ENCODE measurements around the gene ILRUN.
"Not testable (repeated sequence)": the region's sequence is repeated elsewhere in the genome, so short reads cannot be mapped to it uniquely, and the experiment has no call there.

ILRUN gene

DNA sequence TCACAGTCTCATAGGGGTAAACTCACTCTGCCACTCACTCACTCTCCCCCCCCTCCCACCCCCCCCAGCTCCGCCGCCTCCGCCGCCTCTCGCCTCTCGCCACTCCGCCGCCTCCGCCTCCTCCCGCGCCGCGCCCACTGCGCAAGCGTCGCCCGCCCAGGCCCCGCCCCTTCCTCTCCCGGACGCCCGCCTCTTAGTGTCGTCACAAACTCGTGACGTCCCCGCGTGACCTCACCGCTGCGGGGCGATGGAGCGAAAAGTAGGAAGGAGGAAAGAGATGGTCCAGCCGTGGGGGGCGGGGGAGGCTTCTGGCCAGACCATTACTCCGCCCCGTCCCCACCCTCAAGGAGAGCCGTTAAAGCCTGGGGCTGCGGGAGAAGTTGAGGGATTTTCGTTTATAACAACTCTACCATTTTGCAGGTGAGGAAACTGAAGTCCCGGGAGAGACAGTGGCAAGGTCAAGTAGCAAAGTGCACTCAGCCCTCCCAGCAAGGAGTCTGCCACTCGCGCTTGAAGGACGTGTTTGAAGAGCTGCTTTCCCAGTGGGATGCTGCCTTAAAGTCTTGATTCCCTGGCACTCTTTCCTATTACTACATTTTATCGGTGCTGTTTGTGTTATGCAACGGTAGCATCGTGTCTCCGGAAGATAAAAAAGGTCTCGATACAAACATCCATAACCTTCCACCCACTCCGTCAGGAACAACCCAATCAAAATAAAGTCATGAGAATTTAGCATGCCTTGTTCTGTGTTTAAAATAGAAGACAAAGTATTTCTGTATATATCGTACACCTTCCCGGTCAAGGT is at the start of gene ILRUN:
Gene ILRUN, minus strand, starts transcription at position 29 of the 805 bp plus-strand sequence. CDS start 164 bp downstream, outside the sequence.
- H3K4me3 Mint-ChIP-seq, result peak within 1 kb of the TSS; percentile 96
- H3K27ac Mint-ChIP-seq, result peak within 1 kb of the TSS; percentile 99
- no peaks in the 10 kb centered on the region for H3K27me3 Mint-ChIP-seq
- H3K4me1 Mint-ChIP-seq (ENCODE audit: low read depth), result peaks cover 52% of the 10 kb centered on the region
- H3K36me3 Mint-ChIP-seq (ENCODE audit: low read depth), result peaks cover 38% of the 10 kb centered on the region
- H3K9me3 Mint-ChIP-seq, result no peaks in the 10 kb centered on the region
- DNase-seq, result peak; percentile 98

GRCh38 chr6:34745277-34746103 is 48.9 kb upstream of the ILRUN start:
- Mint-ChIP-seq H3K4me1 (ENCODE audit: low read depth) (peaks cover 4% of the 10 kb centered on the region), H3K27me3 (no peaks in the 10 kb centered on the region), H3K36me3 (ENCODE audit: low read depth) (no peaks in the 10 kb centered on the region), H3K27ac (no peak overlapping the region), H3K4me3 (no peak overlapping the region), H3K9me3 (no peaks in the 10 kb centered on the region)
- DNase-seq, result no peak

GRCh38 chr6:34744294-34744647 is 47.7 kb upstream of the ILRUN start:
- not testable (repeated sequence) for H3K27ac Mint-ChIP-seq; H3K4me3 Mint-ChIP-seq; H3K4me1 Mint-ChIP-seq (ENCODE audit: low read depth); H3K36me3 Mint-ChIP-seq (ENCODE audit: low read depth); H3K27me3 Mint-ChIP-seq; DNase-seq; H3K9me3 Mint-ChIP-seq

DNA sequence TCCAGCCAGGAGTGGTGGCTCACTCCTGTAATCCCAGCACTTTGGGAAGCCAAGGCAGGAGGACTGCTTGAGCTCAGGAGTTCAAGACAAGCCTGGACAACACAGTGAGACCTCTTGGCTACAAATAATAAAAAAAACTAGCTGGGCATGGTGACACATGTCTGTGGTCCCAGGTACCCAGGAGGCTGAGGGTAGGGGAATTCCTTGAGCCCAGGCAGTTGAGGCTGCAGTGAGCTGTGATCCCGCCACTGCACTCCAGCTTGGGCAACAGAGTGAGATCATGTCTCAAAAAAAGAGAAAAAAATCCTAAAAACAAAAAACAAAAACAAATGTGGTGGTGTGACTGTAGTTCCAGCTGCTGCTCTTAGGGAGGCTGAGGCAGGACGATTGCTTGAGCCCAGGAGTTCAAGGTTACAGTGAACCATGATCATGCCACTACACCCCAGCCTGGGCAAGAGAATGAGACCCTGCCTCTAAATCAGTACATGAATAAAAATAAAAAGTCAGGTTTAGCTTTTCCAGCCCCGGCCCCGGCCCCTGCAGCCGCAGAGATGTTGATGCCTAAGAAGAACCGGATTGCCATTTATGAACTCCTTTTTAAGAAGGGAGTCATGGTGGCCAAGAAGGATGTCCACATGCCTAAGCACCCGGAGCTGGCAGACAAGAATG is 47.2 kb upstream of the ILRUN start:
- Mint-ChIP-seq H3K4me3 (no peak overlapping the region), H3K4me1 (ENCODE audit: low read depth) (peaks cover 4% of the 10 kb centered on the region), H3K36me3 (ENCODE audit: low read depth) (no peaks in the 10 kb centered on the region), H3K27ac (no peak overlapping the region), H3K27me3 (no peaks in the 10 kb centered on the region), H3K9me3 (no peaks in the 10 kb centered on the region)
- DNase-seq, result no peak

DNA sequence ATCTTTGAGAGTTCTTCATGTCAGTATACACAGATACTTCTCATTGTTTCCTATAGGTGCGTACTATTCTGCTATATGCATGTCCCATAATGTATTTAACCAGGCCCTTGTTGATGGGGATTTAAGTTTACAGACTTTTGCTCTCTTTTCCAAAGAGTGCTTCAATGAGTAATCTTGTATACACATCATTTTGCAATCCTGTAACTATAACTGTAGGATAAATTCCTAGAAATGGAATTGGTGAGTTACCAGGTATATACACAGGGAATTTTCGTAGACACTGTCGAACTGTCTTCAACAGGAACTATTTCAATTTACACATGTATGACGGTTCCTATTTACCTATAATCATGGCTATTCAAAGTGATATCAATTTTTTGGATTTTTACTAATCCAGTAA is 45.5 kb upstream of the ILRUN start:
- no peaks in the 10 kb centered on the region for H3K27me3 Mint-ChIP-seq
- H3K4me3 Mint-ChIP-seq, result no peak overlapping the region
- no peaks in the 10 kb centered on the region for H3K36me3 Mint-ChIP-seq (ENCODE audit: low read depth)

GRCh38 chr6:34736823-34737222 is 40.3 kb upstream of the ILRUN start:
- no peak overlapping the region for H3K27ac Mint-ChIP-seq
- no peaks in the 10 kb centered on the region for H3K36me3 Mint-ChIP-seq (ENCODE audit: low read depth)
- no peaks in the 10 kb centered on the region for H3K9me3 Mint-ChIP-seq
- no peak for DNase-seq
- no peak overlapping the region for H3K4me3 Mint-ChIP-seq
- peaks cover 3% of the 10 kb centered on the region for H3K4me1 Mint-ChIP-seq (ENCODE audit: low read depth)
- H3K27me3 Mint-ChIP-seq, result no peaks in the 10 kb centered on the region

More for the DNA sequence above, 45.5 kb upstream of the ILRUN start:
- Mint-ChIP-seq H3K9me3 (no peaks in the 10 kb centered on the region), H3K4me1 (ENCODE audit: low read depth) (peaks cover 7% of the 10 kb centered on the region), H3K27ac (no peak overlapping the region)
- no peak for DNase-seq

DNA sequence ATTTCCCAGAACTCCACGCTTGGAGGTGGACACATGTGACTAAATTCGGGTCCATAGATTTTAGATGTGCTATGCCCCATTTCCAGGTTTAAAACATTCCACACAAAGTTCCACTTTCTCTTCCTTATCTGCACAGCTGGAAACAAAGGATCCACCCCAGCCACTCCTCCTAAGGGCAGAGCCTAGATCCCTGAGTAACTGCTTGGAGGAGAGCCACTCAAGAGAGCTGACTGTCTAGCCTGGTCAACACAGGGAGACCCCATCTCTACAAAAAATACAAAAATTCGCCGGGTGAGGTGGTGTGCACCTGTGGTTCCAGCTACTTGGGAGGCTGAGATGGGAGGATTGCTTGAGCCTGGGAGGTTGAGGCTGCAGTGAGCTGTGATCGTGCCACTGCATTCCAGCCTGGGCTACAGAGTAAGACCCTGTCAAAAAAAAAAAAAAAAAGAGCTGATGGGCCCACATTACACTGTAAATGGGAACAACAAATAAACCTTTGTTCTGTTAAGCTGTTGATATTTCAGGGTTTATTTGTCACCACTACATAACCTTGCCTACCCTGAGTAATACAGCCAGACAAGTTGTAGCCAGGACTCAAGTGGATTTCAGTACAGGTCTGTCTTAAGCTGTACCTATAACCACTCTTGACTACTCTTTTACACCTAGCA is 35.0 kb upstream of the ILRUN start:
- Mint-ChIP-seq H3K36me3 (ENCODE audit: low read depth) (no peaks in the 10 kb centered on the region), H3K4me3 (no peak overlapping the region)

GRCh38 chr6:34729631-34730470 is 33.3 kb upstream of the ILRUN start:
- Mint-ChIP-seq H3K4me1 (ENCODE audit: low read depth) (no peaks in the 10 kb centered on the region), H3K36me3 (ENCODE audit: low read depth) (no peaks in the 10 kb centered on the region), H3K27me3 (no peaks in the 10 kb centered on the region), H3K9me3 (peaks cover 5% of the 10 kb centered on the region), H3K27ac (no peak overlapping the region), H3K4me3 (no peak overlapping the region)
- no peak for DNase-seq

More for the DNA sequence above, 35.0 kb upstream of the ILRUN start:
- Mint-ChIP-seq H3K9me3 (no peaks in the 10 kb centered on the region), H3K27me3 (no peaks in the 10 kb centered on the region), H3K4me1 (ENCODE audit: low read depth) (no peaks in the 10 kb centered on the region), H3K27ac (no peak overlapping the region)
- DNase-seq, result no peak

DNA sequence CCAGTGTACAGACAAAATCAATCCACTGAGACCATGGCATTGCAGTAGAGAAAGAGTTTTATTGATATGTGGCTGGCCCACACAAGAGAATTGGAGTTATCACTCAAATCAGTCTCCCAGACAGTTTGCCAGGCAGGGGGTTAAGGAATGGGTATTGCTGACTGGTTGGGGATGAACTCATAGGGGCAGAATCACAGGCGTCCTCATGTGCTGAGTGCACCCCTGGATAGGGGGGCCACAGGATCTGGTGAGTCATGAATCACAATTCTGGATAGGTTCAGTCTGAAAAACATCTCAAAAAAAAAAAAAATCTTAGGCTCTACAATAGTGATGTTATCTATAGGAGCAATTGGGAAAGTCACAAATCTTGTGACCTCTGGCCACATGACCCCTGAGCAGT is 29.5 kb upstream of the ILRUN start:
- H3K4me3 Mint-ChIP-seq, result no peak overlapping the region
- no peaks in the 10 kb centered on the region for H3K36me3 Mint-ChIP-seq (ENCODE audit: low read depth)
- no peaks in the 10 kb centered on the region for H3K27me3 Mint-ChIP-seq
- no peaks in the 10 kb centered on the region for H3K4me1 Mint-ChIP-seq (ENCODE audit: low read depth)
- DNase-seq, result no peak
- H3K9me3 Mint-ChIP-seq, result peaks cover 5% of the 10 kb centered on the region
- no peak overlapping the region for H3K27ac Mint-ChIP-seq

- Mint-ChIP-seq H3K27me3 (no peaks in the 10 kb centered on the region), H3K9me3 (peaks cover 5% of the 10 kb centered on the region), H3K4me1 (ENCODE audit: low read depth) (no peaks in the 10 kb centered on the region), H3K36me3 (ENCODE audit: low read depth) (no peaks in the 10 kb centered on the region), H3K27ac (no peak overlapping the region), H3K4me3 (no peak overlapping the region)
- DNase-seq, result no peak
Observed at GRCh38 chr6:34723203-34723602, 26.6 kb upstream of the ILRUN start.

GRCh38 chr6:34722451-34722850 is 25.9 kb upstream of the ILRUN start:
- Mint-ChIP-seq H3K4me1 (ENCODE audit: low read depth) (no peaks in the 10 kb centered on the region), H3K27ac (no peak overlapping the region), H3K9me3 (peaks cover 5% of the 10 kb centered on the region), H3K27me3 (no peaks in the 10 kb centered on the region), H3K4me3 (no peak overlapping the region), H3K36me3 (ENCODE audit: low read depth) (no peaks in the 10 kb centered on the region)
- DNase-seq, result no peak

GRCh38 chr6:34720160-34720559 is 23.6 kb upstream of the ILRUN start:
- not testable (repeated sequence) for H3K4me3 Mint-ChIP-seq; H3K36me3 Mint-ChIP-seq (ENCODE audit: low read depth); DNase-seq; H3K27ac Mint-ChIP-seq; H3K9me3 Mint-ChIP-seq; H3K4me1 Mint-ChIP-seq (ENCODE audit: low read depth); H3K27me3 Mint-ChIP-seq

DNA sequence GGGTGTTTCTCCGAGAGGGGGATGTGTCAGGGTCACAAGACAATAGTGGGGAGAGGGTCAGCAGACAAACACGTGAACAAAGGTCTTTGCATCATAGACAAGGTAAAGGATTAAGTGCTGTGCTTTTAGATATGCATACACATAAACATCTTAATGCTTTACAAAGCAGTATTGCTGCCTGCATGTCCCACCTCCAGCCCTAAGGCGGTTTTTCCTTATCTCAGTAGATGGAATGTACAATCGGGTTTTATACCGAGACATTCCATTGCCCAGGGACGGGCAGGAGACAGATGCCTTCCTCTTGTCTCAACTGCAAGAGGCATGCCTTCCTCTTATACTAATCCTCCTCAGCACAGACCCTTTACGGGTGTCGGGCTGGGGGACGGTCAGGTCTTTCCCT is 23.1 kb upstream of the ILRUN start:
- H3K9me3 Mint-ChIP-seq; H3K27me3 Mint-ChIP-seq; H3K4me3 Mint-ChIP-seq; H3K27ac Mint-ChIP-seq; H3K4me1 Mint-ChIP-seq (ENCODE audit: low read depth); DNase-seq; H3K36me3 Mint-ChIP-seq (ENCODE audit: low read depth): not testable (repeated sequence)

GRCh38 chr6:34718976-34719375 is 22.4 kb upstream of the ILRUN start:
- H3K27ac Mint-ChIP-seq, result no peak overlapping the region
- no peak overlapping the region for H3K4me3 Mint-ChIP-seq
- no peak for DNase-seq
- no peaks in the 10 kb centered on the region for H3K9me3 Mint-ChIP-seq
- no peaks in the 10 kb centered on the region for H3K4me1 Mint-ChIP-seq (ENCODE audit: low read depth)
- no peaks in the 10 kb centered on the region for H3K27me3 Mint-ChIP-seq
- no peaks in the 10 kb centered on the region for H3K36me3 Mint-ChIP-seq (ENCODE audit: low read depth)

Measured in activated T-cell treated with anti-CD3 and anti-CD28 coated beads, Interleukin-2, amount 50 U/mL, for 24 hours (primary cell).